Tibial artery (tissue), 4 donors: Measurements from ENCODE around the gene CACNG4.

Source experiments
- DNase-seq, 2 donors: peaks; one replicate each; pipeline ENCODE4 v3.0.0-alpha.2; 2019
- H3K27ac ChIP-seq, 2 donors: fragments of 200-600 bp; sonication (generic) in 1 of 2; 1 replicate in 1 of 2; 2 replicates in 1 of 2; pipeline ENCODE4 v1.5.1; 2018 to 2019; ENCODE audit warnings: mild to moderate bottlenecking in 1 of 2
- H3K27me3 ChIP-seq, 2 donors: fragments of 200-600 bp; sonication (generic) in 1 of 2; one replicate each; pipeline versions ENCODE4 v1.5.1 to v1.6.0; 2016 to 2019
- H3K36me3 ChIP-seq, 3 donors: fragments of 200-600 bp; sonication (generic) in 2 of 3; one replicate each; pipeline ENCODE4 v1.5.1; 2016 to 2019; ENCODE audit warnings: mild to moderate bottlenecking in 2 of 3
- H3K4me1 ChIP-seq, 4 donors: fragments of 200-600 bp; sonication (generic) in 2 of 4; 1 replicate in 3 of 4; 2 replicates in 1 of 4; pipeline ENCODE4 v1.5.1; 2016 to 2019
- H3K4me3 ChIP-seq, 2 donors: fragments of 200-600 bp; sonication (generic) in 1 of 2; 1 replicate in 1 of 2; 2 replicates in 1 of 2; pipeline ENCODE4 v1.5.1; 2018 to 2019; ENCODE audit warnings: mild to moderate bottlenecking in 2 of 2
- H3K9me3 ChIP-seq, 3 donors: fragments of 200-600 bp; sonication (generic) in 1 of 3; one replicate each; pipeline ENCODE4 v1.5.1; 2016 to 2019
- intact Hi-C: fragments of 100-400 bp; cut with DNase I; formaldehyde crosslinking; loops from one replicate; pipeline ENCODE4 v1.15.0; 2023; ENCODE audit warnings: low total_unique reads
- TF ChIP-seq, protein P1 (sequence below), 2 experiments: fragments of 200-600 bp in 1 of 2; fragments of 450-650 bp in 1 of 2; IDR thresholded peaks; one replicate each; pipeline ENCODE4 v1.5.1; 2017 to 2019; ENCODE audit warnings: antibody characterized with exemption in 2 of 2, mild to moderate bottlenecking in 1 of 2, moderate library complexity in 1 of 2

The CACNG4 gene

DNA sequence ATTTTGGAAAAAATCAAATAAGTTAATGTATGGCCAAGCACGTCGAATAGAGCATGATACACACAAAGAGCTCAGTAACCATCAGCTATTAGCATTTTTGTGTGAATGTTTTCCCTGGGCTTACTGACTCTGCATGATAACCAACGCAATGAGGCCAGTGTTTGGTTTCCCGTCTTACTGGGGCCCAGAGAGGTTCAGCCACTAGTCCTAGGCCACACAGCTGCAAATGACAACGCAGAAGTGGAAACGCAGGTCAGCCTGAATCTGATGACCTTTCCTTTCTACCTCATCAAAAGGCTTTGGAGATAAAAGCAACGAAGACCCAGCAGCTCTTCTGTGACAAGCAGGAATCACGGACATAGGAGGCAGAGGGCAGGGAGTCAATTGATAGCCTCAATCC lies 7.2 kb upstream of the CACNG4 start:
- no peak overlapping the region for H3K4me3 ChIP-seq
- no peaks in the 10 kb centered on the region for H3K36me3 ChIP-seq
- TF ChIP-seq, protein P1, sequence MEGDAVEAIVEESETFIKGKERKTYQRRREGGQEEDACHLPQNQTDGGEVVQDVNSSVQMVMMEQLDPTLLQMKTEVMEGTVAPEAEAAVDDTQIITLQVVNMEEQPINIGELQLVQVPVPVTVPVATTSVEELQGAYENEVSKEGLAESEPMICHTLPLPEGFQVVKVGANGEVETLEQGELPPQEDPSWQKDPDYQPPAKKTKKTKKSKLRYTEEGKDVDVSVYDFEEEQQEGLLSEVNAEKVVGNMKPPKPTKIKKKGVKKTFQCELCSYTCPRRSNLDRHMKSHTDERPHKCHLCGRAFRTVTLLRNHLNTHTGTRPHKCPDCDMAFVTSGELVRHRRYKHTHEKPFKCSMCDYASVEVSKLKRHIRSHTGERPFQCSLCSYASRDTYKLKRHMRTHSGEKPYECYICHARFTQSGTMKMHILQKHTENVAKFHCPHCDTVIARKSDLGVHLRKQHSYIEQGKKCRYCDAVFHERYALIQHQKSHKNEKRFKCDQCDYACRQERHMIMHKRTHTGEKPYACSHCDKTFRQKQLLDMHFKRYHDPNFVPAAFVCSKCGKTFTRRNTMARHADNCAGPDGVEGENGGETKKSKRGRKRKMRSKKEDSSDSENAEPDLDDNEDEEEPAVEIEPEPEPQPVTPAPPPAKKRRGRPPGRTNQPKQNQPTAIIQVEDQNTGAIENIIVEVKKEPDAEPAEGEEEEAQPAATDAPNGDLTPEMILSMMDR (IDR thresholded peaks at IDR 0.05): no peak
- no peak overlapping the region for H3K27ac ChIP-seq
- no peak for DNase-seq
- peaks cover 0 to 5% (median 0%) of the 10 kb centered on the region in 4 donors for H3K4me1 ChIP-seq
- intact Hi-C loops: no loop called here
- no peaks in the 10 kb centered on the region for H3K9me3 ChIP-seq
- H3K27me3 ChIP-seq: peaks cover 0 to 37% of the 10 kb centered on the region in 2 donors

DNA sequence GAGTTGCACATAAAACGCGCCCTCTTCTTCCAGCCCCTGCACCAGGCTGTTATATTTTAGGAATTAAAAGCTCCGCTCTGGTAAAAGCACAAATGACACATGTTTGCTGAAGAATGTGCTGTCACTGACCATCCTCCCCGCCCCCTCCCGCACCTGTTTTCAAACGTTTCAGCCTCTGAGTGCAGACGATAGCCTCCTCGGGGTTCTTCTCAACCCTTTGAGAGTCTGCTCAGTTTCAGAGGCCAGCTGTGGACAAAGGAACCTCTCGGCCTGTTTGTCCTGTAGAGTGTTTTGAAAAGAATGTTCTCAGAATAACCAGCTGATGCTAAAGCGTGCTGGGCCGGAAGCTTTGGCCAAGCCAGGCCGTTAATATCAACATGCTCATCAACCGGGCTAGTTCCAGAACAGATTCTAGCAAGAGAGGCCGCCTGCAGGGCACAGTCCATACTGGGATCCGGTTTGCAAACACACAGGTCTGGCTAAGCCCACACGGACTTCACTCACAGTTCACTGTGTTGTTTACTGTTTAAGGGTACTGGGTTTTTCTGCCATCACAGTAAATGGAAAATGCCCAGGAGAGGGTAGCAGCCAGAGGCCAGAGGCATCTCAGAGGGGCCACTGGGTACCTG lies 6.4 kb upstream of the CACNG4 start:
- no peaks in the 10 kb centered on the region for H3K9me3 ChIP-seq
- TF ChIP-seq, protein P1 (IDR thresholded peaks at IDR 0.05): no peak
- H3K27me3 ChIP-seq: peaks cover 0 to 44% of the 10 kb centered on the region in 2 donors
- no peak for DNase-seq
- no peak overlapping the region for H3K27ac ChIP-seq
- intact Hi-C loops: no loop called here
- H3K36me3 ChIP-seq: no peaks in the 10 kb centered on the region
- no peak overlapping the region for H3K4me3 ChIP-seq
- H3K4me1 ChIP-seq: no peaks in the 10 kb centered on the region

DNA sequence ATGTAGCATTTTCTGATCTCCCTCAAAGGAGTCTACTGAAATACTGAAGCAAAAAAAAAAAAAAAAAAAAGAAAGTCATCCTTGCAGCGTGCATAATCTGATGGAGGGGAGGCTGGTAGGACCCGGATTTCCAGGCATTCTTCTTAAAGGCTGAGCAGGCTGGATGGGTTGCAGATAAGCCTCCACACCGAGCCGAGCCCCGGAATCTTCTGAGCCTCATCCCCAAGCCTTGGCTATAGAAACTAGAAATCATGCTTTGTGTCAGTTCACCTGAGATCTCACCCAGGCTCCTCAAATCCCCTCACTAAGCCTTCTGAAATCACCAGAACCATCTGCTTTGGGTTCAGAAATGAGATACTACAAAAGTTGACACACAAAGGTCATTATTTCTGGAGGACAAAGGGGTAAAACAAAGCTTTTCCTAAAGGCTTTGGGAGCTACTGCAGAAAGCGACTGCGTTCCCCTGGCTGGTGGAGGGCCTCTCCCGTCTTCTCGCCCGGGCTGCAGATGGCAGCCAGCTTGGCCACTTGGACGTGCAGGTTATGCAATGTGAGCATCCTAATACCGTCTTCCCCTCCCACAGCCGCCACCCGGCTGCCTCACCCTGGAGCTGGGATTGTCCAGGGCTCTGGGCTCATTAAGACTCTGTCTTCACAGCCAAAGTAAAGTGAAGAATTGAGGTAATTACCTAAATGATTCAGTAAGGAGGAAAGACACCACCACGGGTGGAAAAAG lies 4.7 kb upstream of the CACNG4 start:
- no peaks in the 10 kb centered on the region for H3K36me3 ChIP-seq
- TF ChIP-seq, protein P1 (IDR thresholded peaks at IDR 0.05): no peak
- H3K27me3 ChIP-seq: peaks cover 0 to 50% of the 10 kb centered on the region in 2 donors
- no peak overlapping the region for H3K27ac ChIP-seq
- DNase-seq: no peak
- H3K4me1 ChIP-seq: peaks cover 0 to 5% (median 3%) of the 10 kb centered on the region in 4 donors
- H3K4me3 ChIP-seq: no peak overlapping the region
- H3K9me3 ChIP-seq: no peaks in the 10 kb centered on the region
- intact Hi-C loops: no loop called here

DNA sequence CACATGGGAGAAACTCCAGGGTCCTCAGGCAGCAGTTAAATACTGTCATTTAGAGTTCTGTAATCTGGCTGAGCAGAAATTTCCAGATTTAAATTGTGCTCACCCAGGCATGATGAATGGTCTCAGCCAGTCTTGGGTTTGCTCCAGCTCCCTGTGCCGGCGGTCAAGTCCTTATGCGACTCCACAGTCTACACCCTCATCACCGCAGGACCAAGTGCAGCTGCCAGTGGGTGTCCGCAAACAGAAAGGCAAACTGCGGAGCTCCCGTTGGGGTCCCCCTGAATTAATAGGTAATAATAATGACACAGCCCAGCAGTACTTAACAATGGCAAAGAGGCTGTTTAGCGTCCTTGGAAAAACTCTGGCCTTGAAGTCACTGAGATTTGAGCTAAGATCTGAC lies 3.9 kb upstream of the CACNG4 start:
- TF ChIP-seq, protein P1 (IDR thresholded peaks at IDR 0.05): no peak
- Histone ChIP-seq H3K9me3 (no peaks in the 10 kb centered on the region), H3K4me1 (peaks cover 0 to 13% (median 11%) of the 10 kb centered on the region in 4 donors), H3K27ac (no peak overlapping the region), H3K4me3 (no peak overlapping the region), H3K36me3 (no peaks in the 10 kb centered on the region), H3K27me3 (peaks cover 0 to 55% of the 10 kb centered on the region in 2 donors)
- DNase-seq: no peak
- intact Hi-C loops: no loop called here

DNA sequence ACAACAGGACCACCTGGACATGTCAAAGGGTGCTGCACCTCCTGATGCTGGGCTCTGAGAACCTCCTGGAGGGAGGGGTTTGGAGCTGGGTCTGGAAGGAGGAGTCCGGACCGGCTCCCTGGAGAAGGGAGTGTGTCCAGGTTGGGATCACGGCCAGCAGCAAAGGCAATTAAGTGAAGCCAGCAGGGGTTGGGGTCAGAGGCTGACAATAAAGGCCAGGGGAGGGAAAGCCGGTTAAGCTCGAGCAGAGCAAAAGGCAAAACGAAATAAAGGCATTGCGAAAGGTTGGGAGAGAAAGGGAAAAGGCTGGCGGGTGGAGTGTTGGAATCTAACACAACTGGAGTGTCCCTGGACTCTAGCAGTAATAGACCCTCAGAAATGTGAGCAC lies 992 bp upstream of the CACNG4 start:
- no peak for DNase-seq
- Histone ChIP-seq H3K4me1 (peaks cover 0 to 24% (median 17%) of the 10 kb centered on the region in 4 donors), H3K4me3 (no peak overlapping the region), H3K9me3 (no peaks in the 10 kb centered on the region), H3K27ac (no peak overlapping the region), H3K36me3 (no peaks in the 10 kb centered on the region), H3K27me3 (peaks cover 0 to 82% of the 10 kb centered on the region in 2 donors)
- intact Hi-C loops: no loop called here
- TF ChIP-seq, protein P1 (IDR thresholded peaks at IDR 0.05): no peak
